ES-I3 (cell line): ENCODE data around the gene UBR3.
"Not testable (repeated sequence)": the region's sequence is repeated elsewhere in the genome, so short reads cannot be mapped to it uniquely, and the experiment has no call there.

Experiments used
- H3K36me3 ChIP-seq: 2 replicates; pipeline ENCODE4 v1.6.1; 2013; ENCODE audit warnings: mild to moderate bottlenecking, low read length, control low read depth, moderate library complexity; ENCODE audit not compliant: insufficient read depth
- H3K4me1 ChIP-seq: 2 replicates; pipeline ENCODE4 v1.6.1; 2013; ENCODE audit warnings: mild to moderate bottlenecking, control low read depth, low read length; ENCODE audit not compliant: insufficient read depth
- H3K9ac ChIP-seq: 2 replicates; pipeline ENCODE4 v1.6.1; 2013; ENCODE audit warnings: low read depth, mild to moderate bottlenecking, low read length, moderate library complexity
- H3K9me3 ChIP-seq: 2 replicates; pipeline ENCODE4 v1.6.1; 2013; ENCODE audit warnings: mild to moderate bottlenecking, low read length, moderate library complexity; ENCODE audit not compliant: control insufficient read depth, insufficient read depth

The UBR3 gene

GRCh38 chr2:169808221-169808620 is 19.0 kb upstream of the UBR3 start:
- H3K4me1 ChIP-seq, result 0 out of 2 replicates have a peak, but pooled peaks cover 5% of the 10 kb centered on the region
- H3K9me3 ChIP-seq, result no peaks in the 10 kb centered on the region
- H3K9ac ChIP-seq, result no peak overlapping the region
- peaks cover 20% of the 10 kb centered on the region for H3K36me3 ChIP-seq

GRCh38 chr2:169815849-169816248 is 11.4 kb upstream of the UBR3 start:
- Histone ChIP-seq H3K36me3 (peaks cover 28% of the 10 kb centered on the region), H3K4me1 (0 out of 2 replicates have a peak, but pooled peaks cover 5% of the 10 kb centered on the region), H3K9ac (no peak overlapping the region), H3K9me3 (no peaks in the 10 kb centered on the region)

GRCh38 chr2:169816961-169817360 is 10.3 kb upstream of the UBR3 start:
- peaks cover 23% of the 10 kb centered on the region for H3K36me3 ChIP-seq
- H3K9me3 ChIP-seq, H3K4me1 ChIP-seq, H3K9ac ChIP-seq: not testable (repeated sequence)

GRCh38 chr2:169817369-169817768 is 9.9 kb upstream of the UBR3 start:
- H3K9ac ChIP-seq, H3K9me3 ChIP-seq, H3K4me1 ChIP-seq: not testable (repeated sequence)
- peaks cover 20% of the 10 kb centered on the region for H3K36me3 ChIP-seq

- no peaks in the 10 kb centered on the region for H3K9me3 ChIP-seq
- H3K4me1 ChIP-seq, result no peaks in the 10 kb centered on the region
- H3K9ac ChIP-seq, result no peak overlapping the region
- H3K36me3 ChIP-seq, result peaks cover 18% of the 10 kb centered on the region
Measured at GRCh38 chr2:169818241-169818640, 9.0 kb upstream of the UBR3 start.

- Histone ChIP-seq H3K9me3 (no peaks in the 10 kb centered on the region), H3K9ac (no peak overlapping the region), H3K36me3 (peaks cover 18% of the 10 kb centered on the region), H3K4me1 (no peaks in the 10 kb centered on the region)
Measured at GRCh38 chr2:169819106-169819505, 8.1 kb upstream of the UBR3 start.

- H3K9ac ChIP-seq, H3K9me3 ChIP-seq, H3K4me1 ChIP-seq: not testable (repeated sequence)
- H3K36me3 ChIP-seq, result peaks cover 18% of the 10 kb centered on the region
Measured at GRCh38 chr2:169820101-169820500, 7.2 kb upstream of the UBR3 start.

- H3K4me1 ChIP-seq, result no peaks in the 10 kb centered on the region
- H3K36me3 ChIP-seq, result peaks cover 18% of the 10 kb centered on the region
- H3K9ac ChIP-seq, result no peak overlapping the region
- H3K9me3 ChIP-seq, result no peaks in the 10 kb centered on the region
Measured at GRCh38 chr2:169822036-169822435, 5.2 kb upstream of the UBR3 start.

- Histone ChIP-seq H3K9me3 (no peaks in the 10 kb centered on the region), H3K36me3 (peaks cover 11% of the 10 kb centered on the region), H3K4me1 (no peaks in the 10 kb centered on the region), H3K9ac (no peak overlapping the region)
Measured at GRCh38 chr2:169822785-169823392, 4.4 kb upstream of the UBR3 start.

- H3K4me1 ChIP-seq, result peaks cover 5% of the 10 kb centered on the region; the same call in 1 of the 2 replicates
- no peaks in the 10 kb centered on the region for H3K9me3 ChIP-seq
- peaks cover 9% of the 10 kb centered on the region; the same call in 1 of the 2 replicates for H3K36me3 ChIP-seq
- H3K9ac ChIP-seq, result peak overlapping the region; percentile 93
Measured at GRCh38 chr2:169823996-169824372, 3.3 kb upstream of the UBR3 start.

GRCh38 chr2:169824373-169825333 is 2.6 kb upstream of the UBR3 start, which contains the start of gene METTL5:
Gene METTL5 (minus strand): TSS chr2:169824905. CDS start chr2:169824597, 308 bp downstream.
- H3K4me1 ChIP-seq, result peaks cover 6% of the 10 kb centered on the region; the same call in 1 of the 2 replicates
- H3K9me3 ChIP-seq, result no peaks in the 10 kb centered on the region
- 0 out of 2 replicates have a peak, but pooled peaks cover 5% of the 10 kb centered on the region for H3K36me3 ChIP-seq
- peak within 1 kb of the TSS; percentile 93 for H3K9ac ChIP-seq

GRCh38 chr2:169828141-169828811 is 1.0 kb downstream of the UBR3 start:
- H3K36me3 ChIP-seq, result no peaks in the 10 kb centered on the region
- no peaks in the 10 kb centered on the region for H3K9me3 ChIP-seq
- peaks cover 6% of the 10 kb centered on the region; the same call in 1 of the 2 replicates for H3K4me1 ChIP-seq
- peak overlapping the region; percentile 81; the same call in 1 of the 2 replicates for H3K9ac ChIP-seq

- H3K36me3 ChIP-seq, result no peaks in the 10 kb centered on the region
- no peak overlapping the region for H3K9ac ChIP-seq
- H3K4me1 ChIP-seq, result no peaks in the 10 kb centered on the region
- no peaks in the 10 kb centered on the region for H3K9me3 ChIP-seq
Measured at GRCh38 chr2:169834401-169834800, 7.1 kb downstream of the UBR3 start.

- H3K36me3 ChIP-seq, result no peaks in the 10 kb centered on the region
- H3K9me3 ChIP-seq, result no peaks in the 10 kb centered on the region; the same call in 1 of the 2 replicates
- H3K9ac ChIP-seq, result no peak overlapping the region
- no peaks in the 10 kb centered on the region for H3K4me1 ChIP-seq
Measured at GRCh38 chr2:169838743-169839489, 11.7 kb downstream of the UBR3 start.
